Nephron (organoid): ENCODE data around the gene RPL13.

Experiments
- H3K27ac Mint-ChIP-seq, 3 experiments: 2 replicates each; pipeline ENCODE4 v1.8.0; 2020; ENCODE audit warnings: mixed read lengths in 3 of 3, mild to moderate bottlenecking in 2 of 3, moderate library complexity in 1 of 3
- H3K27me3 Mint-ChIP-seq: 2 replicates; pipeline ENCODE4 v1.8.0; 2021; ENCODE audit warnings: low read depth, mild to moderate bottlenecking, moderate library complexity, mixed read lengths
- H3K36me3 Mint-ChIP-seq: 2 replicates; pipeline ENCODE4 v1.8.0; 2020; ENCODE audit warnings: low read depth, mixed read lengths
- H3K4me1 Mint-ChIP-seq: 2 replicates; pipeline ENCODE4 v1.8.0; 2020; ENCODE audit warnings: mixed read lengths
- H3K4me3 Mint-ChIP-seq, 3 experiments: 2 replicates each; pipeline ENCODE4 v1.8.0; 2020; ENCODE audit warnings: mild to moderate bottlenecking in 3 of 3, mixed read lengths in 3 of 3, moderate library complexity in 2 of 3
- H3K9me3 Mint-ChIP-seq: 2 replicates; pipeline ENCODE4 v1.8.0; 2020; ENCODE audit warnings: mixed read lengths
- TF ChIP-seq, protein P1 (sequence below), 3 experiments: fragments of 200-600 bp; sonication (generic); IDR thresholded peaks; one replicate each; pipeline ENCODE4 v1.5.0; 2021; ENCODE audit warnings: antibody characterized with exemption in 3 of 3; ENCODE audit not compliant: unreplicated experiment in 3 of 3

Gene RPL13

DNA sequence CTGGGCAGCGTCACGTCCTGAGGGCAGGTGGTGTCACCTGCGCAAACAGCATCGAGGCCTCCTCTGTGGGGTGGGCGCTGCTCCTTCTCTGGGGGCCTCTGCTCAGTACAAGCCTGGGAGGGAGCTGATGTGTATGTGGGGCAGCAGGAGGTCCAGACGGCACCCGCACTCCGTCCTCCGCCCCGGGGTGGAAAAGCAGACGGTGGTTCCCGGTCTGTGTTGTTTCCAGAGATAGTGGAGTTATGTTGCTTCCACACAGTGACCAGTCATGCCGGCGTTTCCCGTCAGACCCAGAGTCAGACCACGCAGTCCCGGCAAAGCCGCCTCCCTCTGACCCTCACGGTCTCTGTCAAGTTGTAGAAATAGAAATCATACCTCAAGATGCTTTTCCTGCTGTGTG lies 13.7 kb upstream of the RPL13 start:
- Mint-ChIP-seq H3K36me3 (peaks cover 63% of the 10 kb centered on the region), H3K27ac (peak overlapping the region in 1 of 3 experiments; percentile 65), H3K4me1 (no peaks in the 10 kb centered on the region), H3K27me3 (no peaks in the 10 kb centered on the region), H3K9me3 (no peaks in the 10 kb centered on the region), H3K4me3 (no peak overlapping the region)
- TF ChIP-seq, protein P1, sequence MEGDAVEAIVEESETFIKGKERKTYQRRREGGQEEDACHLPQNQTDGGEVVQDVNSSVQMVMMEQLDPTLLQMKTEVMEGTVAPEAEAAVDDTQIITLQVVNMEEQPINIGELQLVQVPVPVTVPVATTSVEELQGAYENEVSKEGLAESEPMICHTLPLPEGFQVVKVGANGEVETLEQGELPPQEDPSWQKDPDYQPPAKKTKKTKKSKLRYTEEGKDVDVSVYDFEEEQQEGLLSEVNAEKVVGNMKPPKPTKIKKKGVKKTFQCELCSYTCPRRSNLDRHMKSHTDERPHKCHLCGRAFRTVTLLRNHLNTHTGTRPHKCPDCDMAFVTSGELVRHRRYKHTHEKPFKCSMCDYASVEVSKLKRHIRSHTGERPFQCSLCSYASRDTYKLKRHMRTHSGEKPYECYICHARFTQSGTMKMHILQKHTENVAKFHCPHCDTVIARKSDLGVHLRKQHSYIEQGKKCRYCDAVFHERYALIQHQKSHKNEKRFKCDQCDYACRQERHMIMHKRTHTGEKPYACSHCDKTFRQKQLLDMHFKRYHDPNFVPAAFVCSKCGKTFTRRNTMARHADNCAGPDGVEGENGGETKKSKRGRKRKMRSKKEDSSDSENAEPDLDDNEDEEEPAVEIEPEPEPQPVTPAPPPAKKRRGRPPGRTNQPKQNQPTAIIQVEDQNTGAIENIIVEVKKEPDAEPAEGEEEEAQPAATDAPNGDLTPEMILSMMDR (IDR thresholded peaks at IDR 0.05; ENCODE audit: unreplicated experiment in 3 of 3), result no peak

DNA sequence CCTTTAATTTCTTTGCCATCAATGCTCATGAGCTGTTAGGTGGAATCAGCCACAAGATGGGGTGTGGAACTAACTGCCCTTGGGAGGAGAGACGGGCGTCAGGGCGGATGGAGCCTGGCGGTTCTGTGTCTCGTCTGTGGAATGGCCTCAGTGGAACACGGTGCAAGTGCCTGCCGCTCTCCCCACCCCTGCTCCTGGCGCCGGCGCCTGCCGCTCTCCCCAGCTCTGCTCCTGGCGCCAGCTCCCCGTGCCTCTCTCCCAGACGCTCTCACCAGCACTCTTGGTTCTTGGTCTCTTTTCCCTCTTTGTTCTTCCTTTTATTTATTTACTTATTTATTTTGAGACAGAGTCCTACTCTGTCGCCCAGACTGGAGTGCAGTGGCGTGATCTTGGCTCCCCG lies 13.2 kb upstream of the RPL13 start:
- no peaks in the 10 kb centered on the region for H3K9me3 Mint-ChIP-seq
- no peaks in the 10 kb centered on the region for H3K4me1 Mint-ChIP-seq
- no peaks in the 10 kb centered on the region for H3K27me3 Mint-ChIP-seq
- no peak overlapping the region for H3K4me3 Mint-ChIP-seq
- TF ChIP-seq, protein P1 (IDR thresholded peaks at IDR 0.05; ENCODE audit: unreplicated experiment in 3 of 3), result no peak
- peaks cover 65% of the 10 kb centered on the region for H3K36me3 Mint-ChIP-seq
- peak overlapping the region in 1 of 3 experiments; percentile 65 for H3K27ac Mint-ChIP-seq

DNA sequence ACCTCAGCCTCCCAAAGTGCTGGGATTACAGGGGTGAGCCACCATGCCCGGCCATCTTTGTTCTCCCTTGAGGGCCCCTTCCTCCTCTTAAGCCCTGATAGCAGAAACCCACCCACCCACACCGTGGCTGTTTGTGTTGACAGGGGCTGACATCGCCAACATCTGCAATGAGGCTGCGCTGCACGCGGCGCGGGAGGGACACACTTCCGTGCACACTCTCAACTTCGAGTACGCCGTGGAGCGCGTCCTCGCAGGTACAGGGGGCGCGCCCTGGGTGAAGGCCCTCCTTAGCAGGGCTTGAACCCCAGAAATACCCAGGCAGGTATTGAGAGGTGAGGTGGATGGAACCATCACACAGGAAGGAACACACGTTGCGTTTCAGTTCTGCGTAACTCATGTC lies 12.6 kb upstream of the RPL13 start:
- Mint-ChIP-seq H3K4me1 (no peaks in the 10 kb centered on the region), H3K9me3 (no peaks in the 10 kb centered on the region), H3K4me3 (no peak overlapping the region), H3K27ac (no peak overlapping the region), H3K36me3 (peaks cover 66% of the 10 kb centered on the region), H3K27me3 (no peaks in the 10 kb centered on the region)
- TF ChIP-seq, protein P1 (IDR thresholded peaks at IDR 0.05; ENCODE audit: unreplicated experiment in 3 of 3), result no peak

DNA sequence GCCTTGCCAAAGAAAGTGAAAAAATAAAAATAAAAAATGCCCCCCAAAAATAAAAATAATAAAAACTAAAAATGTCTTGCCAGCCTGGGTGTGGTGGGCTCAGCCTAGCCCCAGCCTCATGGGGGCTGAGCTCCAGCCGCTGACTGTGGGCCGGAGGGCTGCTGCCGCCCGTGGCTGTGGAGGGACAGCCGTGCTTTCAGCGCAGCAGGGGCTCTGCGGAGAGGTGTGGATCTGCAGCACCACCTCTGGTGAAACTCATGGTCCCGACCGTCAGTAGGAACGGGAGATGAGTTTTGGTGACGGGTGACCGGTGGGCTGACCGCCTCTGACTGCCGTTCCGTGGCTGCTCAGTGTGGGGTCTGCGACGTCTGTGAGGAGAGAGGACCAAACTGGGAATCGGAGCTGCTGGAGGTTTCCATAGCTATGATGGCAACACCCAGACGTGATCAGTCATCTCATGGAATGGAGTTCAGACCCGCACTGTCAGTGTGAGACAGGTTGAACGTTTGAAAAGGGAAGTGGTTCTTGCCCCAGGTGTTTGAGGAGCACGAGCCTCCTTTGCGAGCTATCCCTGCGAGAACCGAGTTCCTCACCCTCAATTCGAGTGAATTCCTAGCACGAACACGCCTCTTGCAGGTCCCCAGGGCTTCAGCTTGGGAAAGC lies 12.0 kb upstream of the RPL13 start:
- no peak overlapping the region for H3K27ac Mint-ChIP-seq
- H3K36me3 Mint-ChIP-seq, result peaks cover 69% of the 10 kb centered on the region

DNA sequence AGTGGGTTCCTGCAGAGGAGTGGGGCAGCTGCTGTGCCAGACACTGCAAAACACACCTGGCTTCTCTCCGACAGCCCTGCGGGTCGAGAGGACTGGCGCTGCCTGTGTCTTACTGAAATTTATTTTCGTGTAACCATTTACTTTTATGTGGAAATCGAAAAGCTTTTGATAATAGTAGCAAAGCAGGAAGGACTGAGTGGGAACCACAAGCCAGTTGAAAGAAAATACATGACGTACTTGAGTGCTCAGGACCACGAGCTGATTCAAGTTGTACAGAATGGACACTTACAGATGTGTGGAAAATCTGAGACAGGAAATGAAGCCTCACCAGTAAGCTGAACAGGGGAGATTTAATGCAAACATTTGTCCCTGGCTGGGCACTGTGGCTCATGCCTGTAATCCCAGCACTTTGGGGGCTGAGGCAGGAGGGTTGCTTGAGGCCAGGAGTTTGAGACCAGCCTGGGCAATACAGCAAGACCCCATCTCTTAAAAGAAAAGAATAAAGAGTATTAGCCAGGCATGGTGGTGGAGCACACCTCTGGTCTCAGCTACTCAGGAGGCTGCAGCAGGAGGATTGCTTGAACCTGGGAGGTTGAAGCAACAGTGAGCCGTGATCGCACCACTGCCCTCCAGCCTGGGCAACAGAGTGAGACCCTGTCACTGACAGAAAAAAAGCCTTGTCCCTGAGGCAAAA lies 11.3 kb upstream of the RPL13 start:
- no peak overlapping the region for H3K27ac Mint-ChIP-seq

More for the DNA sequence above, 12.0 kb upstream of the RPL13 start:
- no peaks in the 10 kb centered on the region for H3K4me1 Mint-ChIP-seq
- no peaks in the 10 kb centered on the region for H3K9me3 Mint-ChIP-seq
- no peak overlapping the region for H3K4me3 Mint-ChIP-seq
- TF ChIP-seq, protein P1 (IDR thresholded peaks at IDR 0.05; ENCODE audit: unreplicated experiment in 3 of 3), result no peak
- H3K27me3 Mint-ChIP-seq, result no peaks in the 10 kb centered on the region

More for the DNA sequence above, 11.3 kb upstream of the RPL13 start:
- no peaks in the 10 kb centered on the region for H3K4me1 Mint-ChIP-seq
- H3K27me3 Mint-ChIP-seq, result no peaks in the 10 kb centered on the region
- no peaks in the 10 kb centered on the region for H3K9me3 Mint-ChIP-seq
- H3K36me3 Mint-ChIP-seq, result peaks cover 69% of the 10 kb centered on the region
- H3K4me3 Mint-ChIP-seq, result no peak overlapping the region
- TF ChIP-seq, protein P1 (IDR thresholded peaks at IDR 0.05; ENCODE audit: unreplicated experiment in 3 of 3), result no peak
